GM18951 (cell line): ENCODE results near the gene TIGD4.

Source experiments
- POLR2A ChIP-seq: IDR thresholded peaks from 4 replicates; pipeline ENCODE4 v1.6.1; 2011; ENCODE audit warnings: mild to moderate bottlenecking; ENCODE audit not compliant: insufficient read length, insufficient read depth; ENCODE audit errors: extremely low read depth
- in situ Hi-C: fragments of 300-500 bp; cut with MboI; formaldehyde crosslinking; loops from one replicate; pipeline ENCODE4 v1.12.0; 2022; ENCODE audit warnings: low sequenced_read_pairs, mixed read lengths, inconsistent platforms; ENCODE audit not compliant: unreplicated experiment

TIGD4 gene

DNA sequence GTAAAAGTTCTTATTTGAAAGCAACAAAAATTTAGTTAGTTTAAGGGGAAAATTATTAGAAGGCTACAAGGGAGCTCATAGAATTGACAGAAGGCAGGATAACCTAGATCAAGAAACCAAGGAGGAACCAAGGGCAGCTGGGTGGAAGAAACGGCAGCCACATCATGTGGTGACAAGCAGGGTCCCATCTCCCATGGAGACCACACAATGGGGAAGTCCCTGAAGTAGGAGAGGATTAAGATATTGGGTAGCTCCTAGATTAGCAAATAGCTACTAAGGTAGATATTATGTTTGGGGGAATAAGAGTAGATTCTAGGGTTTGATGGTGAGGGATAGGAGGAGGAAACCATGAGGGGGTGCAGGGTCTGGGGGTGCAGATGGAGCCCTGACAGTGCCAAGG is 51.7 kb downstream of the TIGD4 start:
- in situ Hi-C loops, result no loop called here
- TF ChIP-seq POLR2A, result no peak

DNA sequence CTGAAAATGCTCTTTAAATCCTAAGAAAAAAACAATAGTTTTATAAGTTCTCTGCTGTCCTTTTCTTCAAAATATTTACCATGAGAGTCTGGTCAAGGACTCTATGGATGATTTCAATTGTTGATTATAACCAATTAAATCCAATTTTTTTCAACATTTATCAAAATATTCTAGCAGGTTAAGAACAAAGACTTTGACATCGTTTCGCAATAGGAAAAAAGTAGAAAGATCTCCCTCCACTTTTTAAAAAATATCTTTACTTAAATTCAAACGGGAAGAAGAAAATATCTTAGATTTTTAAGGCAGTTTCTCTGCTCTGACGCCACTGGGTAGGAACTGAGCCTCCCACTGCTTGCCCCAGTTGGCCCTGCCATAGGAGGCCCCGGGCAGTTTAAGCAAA is 55.0 kb downstream of the TIGD4 start:
- no peak for TF ChIP-seq POLR2A
- in situ Hi-C loops, result no loop called here

DNA sequence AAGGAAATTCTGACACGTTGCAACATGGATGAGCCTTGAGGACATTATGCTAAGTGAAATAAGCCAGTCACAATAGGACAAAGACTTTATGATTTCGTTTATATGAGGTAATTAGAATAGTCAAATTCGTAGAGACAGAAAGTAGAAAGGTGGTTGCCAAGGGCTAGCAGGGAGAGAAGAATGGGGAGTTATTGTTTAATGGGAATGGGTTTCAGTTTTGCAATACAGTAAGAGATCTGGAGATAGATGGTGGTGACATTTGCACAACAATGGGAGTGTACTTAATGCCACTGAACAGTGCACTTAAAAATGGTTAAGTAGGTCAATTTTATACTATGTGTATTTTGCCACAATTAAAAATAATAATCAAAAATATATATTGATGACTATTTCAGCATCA is 56.3 kb downstream of the TIGD4 start:
- no peak for TF ChIP-seq POLR2A
- in situ Hi-C loops, result no loop called here

DNA sequence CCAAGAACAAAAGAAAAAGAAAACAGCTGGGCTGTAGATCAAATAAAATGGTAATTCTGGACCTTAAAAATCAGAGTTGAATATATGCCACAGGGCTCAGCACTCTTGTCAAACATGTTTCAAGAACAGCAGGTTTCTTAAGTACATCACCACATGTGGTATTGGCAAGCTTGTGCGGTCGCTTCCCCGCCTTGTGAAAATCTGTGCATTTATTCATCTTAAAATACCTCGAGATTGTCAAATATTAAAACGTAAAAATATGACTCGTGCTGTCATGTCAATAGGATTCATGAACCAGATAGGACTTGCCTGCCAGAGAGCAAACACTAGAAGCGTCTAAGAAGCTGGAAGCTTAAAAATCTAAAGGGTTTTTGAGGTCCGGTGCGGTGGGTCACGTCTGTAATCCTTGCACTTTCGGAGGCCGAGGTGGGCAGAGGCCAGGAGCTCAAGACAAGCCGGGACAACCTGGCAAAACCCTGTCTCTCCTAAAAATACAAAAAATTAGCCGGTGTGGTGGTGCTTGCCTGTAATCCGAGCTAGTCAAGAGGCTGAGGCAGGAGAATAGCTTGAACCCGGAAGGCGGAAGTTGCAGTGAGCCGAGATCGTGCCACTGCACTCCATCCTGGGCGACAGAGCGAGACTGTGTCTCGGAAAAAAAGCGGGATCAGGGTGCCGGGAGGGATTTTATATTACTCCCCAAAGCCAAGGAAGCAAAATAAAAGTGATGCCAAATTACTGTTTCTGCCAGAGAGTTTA is 59.6 kb downstream of the TIGD4 start:
- in situ Hi-C loops, result no loop called here
- TF ChIP-seq POLR2A, result no peak
